Measurements from ENCODE around the gene TTLL9. TPM values are rescaled to one million over a fixed set of nuclear protein-coding genes. Genes with fewer than 3 reads are reported as not detected.
"Not testable (repeated sequence)": the region's sequence is repeated elsewhere in the genome, so short reads cannot be mapped to it uniquely, and the experiment has no call there.

The TTLL9 gene
- total RNA-seq, 1 donor from 2014 or later = 7.1 TPM

DNA sequence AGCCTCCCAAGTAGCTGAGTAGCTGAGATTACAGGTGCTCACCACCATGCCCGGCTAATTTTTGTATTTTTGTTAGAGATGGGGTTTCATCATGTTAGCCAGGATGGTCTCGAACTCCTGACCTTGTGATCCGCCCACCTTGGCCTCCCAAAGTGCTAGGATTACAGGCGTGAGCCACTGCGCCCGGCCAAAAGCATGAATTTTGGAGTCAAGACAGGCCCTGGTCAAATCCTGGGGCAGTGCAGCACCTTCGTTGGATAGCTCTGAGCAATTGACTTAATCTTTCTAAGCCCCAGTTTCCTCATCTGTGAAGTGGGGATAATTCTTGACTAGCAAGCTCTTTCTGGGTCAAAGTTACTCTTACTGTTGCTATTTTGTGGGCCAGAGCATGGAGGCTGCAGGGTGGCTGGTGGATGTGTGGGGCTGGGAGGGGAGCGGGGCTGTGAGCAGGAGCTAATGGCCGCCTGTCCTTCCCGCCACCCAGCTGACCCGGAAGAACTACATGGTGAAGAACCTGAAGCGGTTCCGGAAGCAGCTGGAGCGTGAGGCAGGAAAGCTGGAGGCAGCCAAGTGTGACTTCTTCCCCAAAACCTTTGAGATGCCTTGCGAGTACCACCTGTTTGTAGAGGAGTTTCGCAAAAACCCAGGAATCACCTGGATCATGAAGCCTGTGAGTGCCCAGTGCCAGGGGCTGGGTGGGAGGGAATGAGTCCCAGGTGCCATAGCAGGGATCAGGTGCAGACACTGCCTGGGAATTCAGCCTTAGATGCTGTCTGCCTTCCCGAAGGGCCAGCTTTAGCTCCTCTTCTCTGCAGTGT, 39.0 kb downstream of the TTLL9 start:
- intact Hi-C loops (cut with DNase I) = no loop called here
- ATAC-seq (no peak), DNase-seq (ENCODE audit: low spot score) (no peak)

DNA sequence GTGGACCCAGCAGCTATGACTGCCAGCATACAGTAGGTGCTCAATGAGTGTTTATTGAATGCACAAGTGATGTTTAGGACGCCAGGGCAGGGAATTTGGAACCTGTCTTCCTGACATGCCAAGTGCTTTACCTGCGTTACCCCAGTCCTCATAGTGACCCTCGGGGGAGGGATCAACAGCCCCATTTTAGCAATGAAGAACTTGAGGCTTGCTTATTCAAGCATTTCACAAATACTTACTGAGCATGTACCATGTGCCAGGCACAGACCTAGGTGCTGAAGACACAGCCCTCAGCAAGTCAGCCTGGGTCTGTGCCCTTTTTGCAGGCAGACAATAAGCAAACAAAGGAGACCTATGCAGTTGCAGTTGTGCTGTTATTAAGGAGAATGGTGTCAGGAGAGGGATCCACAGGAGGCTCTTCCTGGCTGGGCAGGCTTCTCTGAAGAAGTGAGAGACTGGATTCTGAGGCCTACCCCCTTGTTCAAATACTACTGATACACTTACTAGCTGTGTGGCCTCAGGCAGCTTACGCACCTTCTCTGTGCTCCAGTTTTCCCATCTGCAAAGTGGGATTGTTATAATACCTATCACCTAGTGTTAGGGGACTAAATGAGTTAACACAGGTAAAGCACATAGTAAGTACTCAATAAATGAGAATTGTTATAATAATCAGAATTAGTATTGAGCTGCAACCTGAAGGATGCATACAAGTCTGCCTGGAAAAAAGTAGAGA, 39.8 kb downstream of the TTLL9 start:
- intact Hi-C loops (cut with DNase I) = no loop called here
- ATAC-seq (no peak), DNase-seq (ENCODE audit: low spot score) (no peak)

DNA sequence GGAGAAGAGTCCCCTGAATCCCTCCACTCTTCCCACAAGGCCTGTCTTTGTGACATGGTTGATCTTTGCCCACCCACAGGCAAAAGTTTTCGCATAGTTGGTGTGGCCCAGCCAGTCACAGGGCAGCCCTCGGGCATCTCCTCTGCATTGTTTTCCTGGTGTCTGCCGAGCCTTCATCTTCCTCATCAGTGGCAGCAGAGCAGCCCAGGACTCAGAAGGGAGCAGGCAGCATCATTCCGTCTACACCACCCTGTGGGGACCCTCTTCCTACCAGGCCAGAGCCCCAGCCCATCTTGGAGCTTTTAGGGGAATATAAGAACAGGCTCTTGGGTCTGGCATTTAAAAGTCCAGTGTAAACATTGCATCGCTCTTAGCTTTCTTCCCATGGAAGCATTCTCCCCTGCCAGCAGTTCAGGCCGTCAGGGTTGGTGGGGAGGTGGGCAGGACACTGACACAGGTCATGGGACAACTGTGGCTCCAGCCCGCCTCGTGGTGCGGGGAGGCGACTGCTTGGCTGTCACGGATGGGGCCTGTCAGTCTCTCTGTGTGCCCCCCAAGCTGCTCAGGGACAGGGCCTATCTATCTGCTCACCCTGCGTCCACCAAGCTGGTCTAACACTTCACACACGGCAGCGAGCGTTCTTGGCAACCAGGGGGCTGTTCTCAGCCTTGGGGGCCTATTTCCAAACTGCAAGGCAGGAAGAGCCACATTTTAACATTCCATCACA, 43.2 kb downstream of the TTLL9 start:
- intact Hi-C loops (cut with DNase I) = no loop called here
- no peak for DNase-seq (ENCODE audit: low spot score)
- no peak for ATAC-seq

DNA sequence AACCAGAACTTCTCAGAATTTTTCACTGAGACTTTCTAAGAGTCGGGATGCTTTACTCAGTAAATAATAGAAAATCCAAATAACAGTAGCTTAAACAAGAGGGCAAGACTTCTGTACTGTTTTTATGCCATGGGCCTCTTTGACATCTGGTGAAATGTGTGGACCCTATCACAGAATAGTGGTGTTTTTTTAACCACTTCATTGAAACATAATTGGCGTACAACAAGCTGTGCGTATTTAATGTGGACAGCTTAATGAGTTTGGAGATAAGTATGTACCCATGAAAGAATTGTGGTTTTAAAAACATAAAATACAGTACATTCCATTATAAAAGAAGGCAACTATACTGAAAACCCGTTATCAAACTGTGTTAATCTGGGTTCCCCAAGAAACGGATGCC, 43.7 kb downstream of the TTLL9 start:
- DNase-seq (ENCODE audit: low spot score) (no peak), ATAC-seq (no peak)
- intact Hi-C loops (cut with DNase I) = no loop called here

DNA sequence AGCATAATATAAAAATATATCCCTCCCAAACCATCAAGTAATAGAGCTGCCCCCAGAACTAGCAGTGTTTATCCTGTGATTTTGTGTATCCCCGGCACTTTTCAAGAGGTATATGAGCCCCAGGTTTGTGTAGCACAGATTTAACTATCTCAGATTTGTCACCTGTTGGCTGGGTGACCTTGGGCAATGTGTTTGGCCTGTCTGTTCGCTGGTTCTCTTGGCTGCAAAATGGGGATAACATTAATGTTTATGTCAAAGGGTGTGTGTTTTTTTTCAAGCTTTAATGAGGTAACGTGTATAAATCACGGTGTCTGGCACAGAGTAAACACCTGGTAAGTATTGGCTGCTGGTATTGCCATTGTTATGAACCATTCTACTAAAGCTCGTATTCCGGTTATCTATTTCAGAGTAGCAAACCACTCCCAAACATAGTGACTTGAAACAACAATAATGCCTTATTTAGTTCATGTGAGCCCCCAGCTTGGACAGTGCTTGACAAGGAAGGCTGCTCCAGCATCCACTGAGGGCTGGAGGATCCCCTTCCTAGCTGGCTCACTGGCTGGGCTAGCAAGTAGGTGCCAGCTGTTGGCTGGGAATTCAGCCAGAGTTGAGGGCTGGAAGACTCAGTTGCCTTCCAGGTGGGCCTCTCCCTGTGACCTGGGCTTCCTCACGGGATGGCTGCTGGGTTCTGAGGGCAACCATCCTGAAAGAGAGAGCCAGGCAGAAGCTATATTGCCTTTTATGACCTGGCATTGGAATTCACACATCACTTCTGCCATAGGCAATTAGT, 45.3 kb downstream of the TTLL9 start:
- no peak for DNase-seq (ENCODE audit: low spot score)
- intact Hi-C loops (cut with DNase I) = no loop called here
- no peak for ATAC-seq

DNA sequence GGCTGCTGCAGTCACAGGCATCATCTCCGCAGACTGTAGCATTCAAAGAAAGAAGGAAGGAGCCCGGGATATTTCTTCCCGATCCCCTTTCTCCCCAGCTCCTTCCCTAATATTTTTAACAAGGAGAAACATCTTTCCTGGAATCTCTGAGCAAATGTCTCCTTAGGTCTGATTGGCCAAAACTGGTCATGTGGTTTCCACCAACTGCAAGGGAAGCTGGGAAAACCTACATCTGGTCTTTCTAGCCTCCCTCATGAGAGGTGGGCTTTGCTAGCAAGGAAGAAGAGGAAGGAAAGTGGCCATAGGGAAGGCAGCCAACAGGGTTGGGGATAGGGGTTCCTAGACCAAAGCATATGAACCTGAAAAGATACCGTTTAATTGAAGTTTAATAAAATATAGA, 46.3 kb downstream of the TTLL9 start:
- intact Hi-C loops (cut with DNase I) = no loop called here
- DNase-seq (ENCODE audit: low spot score) (no peak), ATAC-seq (no peak)

DNA sequence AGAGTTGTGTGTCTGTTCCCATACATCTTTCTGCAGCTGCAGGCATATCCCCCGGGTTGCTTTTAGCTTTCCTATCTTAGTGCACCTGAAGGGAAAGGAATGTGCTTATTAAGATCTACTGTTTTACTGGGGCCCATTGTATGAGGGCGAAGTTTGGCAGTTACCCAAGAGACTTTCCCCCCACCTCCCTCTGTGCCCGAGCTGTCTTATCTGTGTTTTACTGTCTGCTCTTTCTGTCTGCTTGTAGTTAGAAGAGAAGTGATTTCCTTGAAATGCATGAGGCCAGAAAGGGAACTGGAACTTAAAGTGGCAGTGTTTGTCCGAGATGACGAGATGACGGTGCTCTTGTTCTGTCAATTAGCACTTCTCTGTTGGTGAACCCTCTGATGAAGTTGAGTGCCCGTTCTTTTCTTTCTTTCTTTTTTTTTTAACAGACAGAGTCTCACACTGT, 47.6 kb downstream of the TTLL9 start:
- intact Hi-C loops (cut with DNase I); ATAC-seq; DNase-seq (ENCODE audit: low spot score): not testable (repeated sequence)

DNA sequence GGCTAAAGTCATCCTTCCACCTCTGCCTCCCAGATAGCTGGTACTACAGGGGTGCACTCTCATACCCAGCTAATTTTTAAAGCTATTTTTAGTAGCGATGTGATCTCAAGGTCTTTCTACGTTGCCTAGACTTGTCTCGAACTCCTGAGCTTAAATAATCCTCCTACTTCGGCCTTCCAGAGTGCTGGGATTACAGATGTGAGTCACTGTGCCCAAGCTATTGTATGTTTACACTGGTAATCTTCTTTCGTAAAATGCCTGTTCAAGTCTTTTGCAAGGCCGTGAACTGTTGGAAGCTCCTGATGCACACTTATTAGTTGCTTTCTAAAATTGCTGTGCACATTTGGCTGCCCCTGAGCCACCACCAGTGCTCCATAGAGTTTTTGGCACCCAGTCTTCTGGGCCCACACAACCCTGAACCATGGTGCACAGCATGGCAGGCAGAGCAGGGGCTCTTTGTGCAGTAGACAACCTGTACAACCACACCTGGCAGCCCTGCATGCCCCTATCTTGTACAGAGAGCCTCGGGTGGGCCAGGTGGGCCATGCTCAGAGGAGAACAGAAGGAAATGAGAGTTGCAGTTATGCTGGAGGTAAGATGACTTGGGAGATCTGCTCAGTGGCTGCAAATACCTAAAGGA, 48.2 kb downstream of the TTLL9 start:
- intact Hi-C loops (cut with DNase I) = no loop called here
- DNase-seq (ENCODE audit: low spot score) = peak; percentile 23
- no peak for ATAC-seq

DNA sequence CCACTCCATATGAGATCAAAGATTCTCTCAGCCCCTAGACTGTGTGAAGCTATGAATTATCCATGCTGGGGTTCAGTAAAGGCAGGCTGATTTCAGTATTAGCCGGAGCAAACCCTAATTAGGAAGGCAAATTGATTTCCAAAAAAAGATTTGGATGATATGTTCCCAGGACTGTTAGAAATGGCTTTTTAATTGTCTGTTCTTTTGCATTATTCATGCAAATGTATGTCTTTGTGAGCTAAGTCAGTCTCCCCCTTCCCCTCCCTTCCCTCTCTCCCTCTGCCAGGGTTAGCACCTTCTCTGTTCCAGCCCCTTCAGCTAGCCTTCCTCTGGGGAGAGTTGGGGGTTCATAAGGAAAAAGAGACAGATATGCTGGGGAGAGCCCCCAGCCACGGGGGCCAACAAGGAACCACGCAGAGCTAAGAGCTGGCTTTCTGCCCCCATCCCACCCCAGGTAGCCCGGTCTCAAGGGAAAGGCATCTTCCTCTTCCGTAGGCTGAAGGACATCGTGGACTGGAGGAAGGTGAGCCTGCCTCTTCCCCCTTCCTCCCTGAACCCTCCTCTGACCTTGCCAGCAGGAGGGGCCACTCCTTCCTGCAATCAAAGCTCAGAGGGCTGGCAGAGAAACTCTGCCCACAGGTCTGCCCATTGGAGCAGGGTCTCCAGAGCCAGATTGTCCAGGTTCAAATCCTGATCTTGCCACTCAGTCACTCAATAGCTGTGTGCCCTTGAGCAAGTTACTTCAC, 49.1 kb downstream of the TTLL9 start:
- DNase-seq (ENCODE audit: low spot score) (peak; percentile 43), ATAC-seq (no peak)
- intact Hi-C loops (cut with DNase I) = no loop called here

DNA sequence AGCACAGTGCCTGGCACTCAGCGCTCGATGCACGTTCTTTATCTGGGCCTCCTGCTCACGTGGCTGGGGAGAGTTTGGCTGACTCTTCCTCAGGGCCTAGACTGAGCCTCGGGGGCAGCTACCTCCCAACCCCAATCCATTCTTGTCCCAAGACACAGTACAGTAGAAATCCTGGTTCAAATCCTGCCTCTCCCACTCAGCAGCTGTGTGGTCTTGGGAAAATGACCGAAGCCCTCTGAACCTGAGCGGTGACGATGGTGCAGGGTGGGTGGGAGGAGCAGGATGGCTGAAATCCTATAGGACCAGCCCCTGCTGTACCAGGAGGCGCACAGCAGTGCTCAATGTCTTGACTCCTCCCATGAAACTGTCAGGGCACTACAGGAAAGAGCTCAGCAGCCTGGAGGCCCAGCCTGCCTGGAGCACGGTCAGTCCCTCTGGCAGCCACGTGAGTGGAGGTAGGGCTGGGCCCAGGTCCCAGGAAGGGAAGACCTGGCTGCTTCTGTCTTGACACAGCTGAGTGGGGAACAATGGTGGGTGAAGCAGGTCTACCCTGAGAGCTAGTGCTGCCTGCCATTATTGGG, 49.9 kb downstream of the TTLL9 start:
- intact Hi-C loops (cut with DNase I) = no loop called here
- DNase-seq (ENCODE audit: low spot score) (peak; percentile 38), ATAC-seq (no peak)

DNA sequence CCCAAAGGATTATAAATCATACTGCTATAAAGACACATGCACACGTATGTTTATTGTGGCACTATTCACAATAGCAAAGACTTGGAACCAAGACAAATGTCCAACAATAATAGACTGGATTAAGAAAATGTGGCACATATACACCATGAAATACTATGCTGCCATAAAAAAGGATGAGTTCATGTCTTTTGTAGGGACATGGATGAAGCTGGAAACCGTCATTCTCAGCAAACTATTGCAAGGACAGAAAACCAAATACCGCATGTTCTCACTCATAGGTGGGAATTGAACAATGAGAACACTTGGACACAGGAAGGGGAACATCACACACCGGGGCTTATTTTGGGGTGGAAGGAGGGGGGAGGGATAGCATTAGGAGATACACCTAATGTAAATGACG, 51.0 kb downstream of the TTLL9 start:
- intact Hi-C loops (cut with DNase I); ATAC-seq; DNase-seq (ENCODE audit: low spot score): not testable (repeated sequence)

DNA sequence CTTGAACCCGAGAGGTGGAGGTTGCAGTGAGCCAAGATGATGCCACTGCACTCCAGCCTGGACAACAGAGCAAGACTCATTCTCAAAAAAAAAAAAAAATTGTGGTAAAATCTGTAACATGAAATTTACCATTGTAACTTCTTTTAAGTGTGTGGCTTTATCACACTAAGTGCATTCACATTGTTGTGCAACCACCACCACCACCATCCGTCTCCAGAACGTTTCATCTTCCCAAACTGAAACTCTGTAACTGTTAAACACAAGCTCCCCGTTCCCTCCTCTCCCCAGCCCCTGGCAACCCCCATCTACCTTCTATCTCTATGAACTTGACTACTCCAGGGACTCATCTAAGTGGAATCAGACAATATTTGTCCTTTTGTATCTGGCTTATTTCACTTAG, 51.7 kb downstream of the TTLL9 start:
- intact Hi-C loops (cut with DNase I) = no loop called here
- DNase-seq (ENCODE audit: low spot score) = peak; percentile 12
- ATAC-seq = no peak

DNA sequence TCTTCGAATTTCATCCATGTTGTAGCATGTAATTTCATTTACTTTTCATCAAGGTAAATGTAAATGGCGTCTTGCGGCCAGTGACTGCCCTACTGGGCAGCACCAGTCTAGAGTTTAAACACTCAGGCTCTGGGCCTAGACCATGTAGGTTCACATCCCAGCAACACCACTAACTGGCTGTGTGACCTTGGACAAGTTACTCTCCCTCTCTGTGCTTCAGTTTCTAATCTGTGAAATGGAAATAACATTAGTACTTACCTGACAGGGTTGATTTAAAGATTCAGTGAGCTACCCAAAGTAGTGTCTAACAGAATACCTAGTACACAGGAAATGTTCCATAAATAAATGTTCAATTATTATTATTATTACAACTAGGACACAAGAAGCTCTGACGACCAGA, 52.2 kb downstream of the TTLL9 start:
- intact Hi-C loops (cut with DNase I) = no loop called here
- no peak for DNase-seq (ENCODE audit: low spot score)
- ATAC-seq = no peak

DNA sequence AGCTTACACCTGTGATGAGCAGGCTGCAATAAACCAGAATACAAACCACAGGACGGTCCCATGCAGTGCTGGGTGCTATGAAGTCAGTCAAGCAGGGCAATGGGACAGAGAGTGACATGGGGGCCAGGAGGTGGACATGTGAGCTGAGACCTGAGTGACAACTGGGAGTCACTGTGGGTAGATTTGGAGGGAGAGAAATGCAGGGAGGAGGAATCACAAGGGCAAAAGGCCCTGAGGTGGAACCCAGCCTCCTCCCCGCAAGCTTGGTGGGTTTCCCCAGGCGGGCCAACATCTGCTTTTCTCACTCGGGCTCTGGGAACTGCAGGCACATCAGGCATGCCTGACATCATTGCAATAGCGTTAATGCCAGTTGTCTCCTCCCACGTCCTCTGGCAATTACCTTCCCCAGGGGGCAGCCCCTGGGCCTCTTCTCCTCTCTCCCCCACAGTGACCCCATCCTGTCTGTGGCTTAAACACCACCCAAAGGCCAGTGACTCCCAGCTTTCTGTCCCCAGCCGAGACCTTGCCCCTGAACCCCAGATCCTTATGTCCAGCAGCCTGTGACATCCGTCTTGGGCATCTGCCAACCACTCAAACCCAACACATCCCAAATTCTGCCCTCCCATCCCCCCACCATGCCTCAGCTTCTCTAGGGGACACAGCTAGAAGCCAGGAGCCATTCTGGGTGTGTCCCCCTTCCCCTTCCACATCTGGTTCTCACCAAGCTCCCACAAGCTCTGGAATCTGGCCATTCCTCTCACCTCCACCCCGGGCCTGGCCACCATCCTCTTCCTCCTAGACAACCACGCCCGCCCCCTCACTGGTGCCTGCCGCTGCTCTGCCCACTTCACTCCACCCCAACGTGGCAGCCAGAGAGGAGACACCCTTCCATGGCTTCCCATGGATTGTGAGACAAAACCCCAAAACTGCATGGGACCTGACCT, 53.2 kb downstream of the TTLL9 start:
- DNase-seq (ENCODE audit: low spot score) = no peak

DNA sequence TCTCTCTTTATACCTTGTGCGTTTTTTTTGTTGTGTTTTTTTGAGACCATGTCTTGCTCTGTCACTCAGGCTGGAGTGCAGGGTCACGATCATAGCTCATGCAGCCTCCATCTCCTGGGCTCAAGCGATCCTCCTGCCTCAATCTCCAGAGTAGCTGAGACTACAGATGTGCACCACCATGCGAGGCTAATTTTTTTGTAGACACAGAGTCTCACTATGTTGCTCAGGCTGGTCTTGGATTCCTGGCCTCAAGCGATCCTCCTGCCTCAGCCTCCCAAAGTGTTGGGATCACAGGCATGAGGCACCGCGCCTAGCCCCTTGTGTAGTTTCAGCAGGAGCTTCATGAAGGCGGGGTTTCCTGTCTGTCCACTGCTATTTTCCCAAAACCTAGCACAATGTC, 54.1 kb downstream of the TTLL9 start:
- DNase-seq (ENCODE audit: low spot score) (no peak), ATAC-seq (no peak)
- intact Hi-C loops (cut with DNase I) = no loop called here

More for the DNA sequence above, 53.2 kb downstream of the TTLL9 start:
- intact Hi-C loops (cut with DNase I) = no loop called here
- no peak for ATAC-seq

DNA sequence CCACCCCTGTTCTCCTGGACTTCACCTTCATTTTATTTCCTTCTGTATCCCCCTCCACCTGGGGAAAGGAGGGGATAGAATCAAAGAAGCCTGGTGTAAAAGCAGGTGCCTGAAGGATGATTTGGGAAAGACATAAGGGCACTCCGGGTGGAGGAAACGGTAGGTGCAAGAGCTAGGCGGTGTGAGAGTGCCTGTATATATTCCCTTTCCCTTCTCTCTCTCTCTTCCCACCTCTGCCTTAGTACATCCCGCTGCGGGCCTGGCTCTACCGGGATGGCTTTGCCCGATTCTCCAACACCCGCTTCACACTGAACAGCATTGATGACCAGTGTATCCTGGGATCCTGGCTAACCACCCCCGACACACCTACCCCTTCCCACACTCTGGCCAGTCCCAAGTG, 55.2 kb downstream of the TTLL9 start:
- ATAC-seq = no peak
- intact Hi-C loops (cut with DNase I) = no loop called here
- DNase-seq (ENCODE audit: low spot score) = no peak

DNA sequence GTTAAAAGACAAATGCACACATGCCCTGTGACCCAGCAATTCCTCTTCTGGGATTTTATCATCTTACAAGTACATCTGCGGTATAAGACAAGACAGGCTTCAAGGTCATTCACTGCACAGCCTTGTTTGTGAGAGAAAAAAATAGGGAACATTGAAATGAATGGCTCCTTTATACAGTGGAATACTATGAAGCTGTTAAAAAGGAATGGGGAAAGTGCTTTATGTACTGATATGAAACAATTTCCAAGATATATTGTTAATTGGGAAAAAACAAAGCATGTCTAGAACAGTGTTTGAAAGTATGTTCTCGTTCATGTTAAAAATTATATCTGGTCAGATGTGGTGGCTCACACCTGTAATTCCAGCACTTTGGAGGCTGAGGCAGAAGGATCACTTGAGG, 56.1 kb downstream of the TTLL9 start:
- ATAC-seq (no peak), DNase-seq (ENCODE audit: low spot score) (no peak)
- intact Hi-C loops (cut with DNase I) = no loop called here

Measured in sciatic nerve (tissue), 2 donors.